ENCODE results near the gene NPRL2.

DNA sequence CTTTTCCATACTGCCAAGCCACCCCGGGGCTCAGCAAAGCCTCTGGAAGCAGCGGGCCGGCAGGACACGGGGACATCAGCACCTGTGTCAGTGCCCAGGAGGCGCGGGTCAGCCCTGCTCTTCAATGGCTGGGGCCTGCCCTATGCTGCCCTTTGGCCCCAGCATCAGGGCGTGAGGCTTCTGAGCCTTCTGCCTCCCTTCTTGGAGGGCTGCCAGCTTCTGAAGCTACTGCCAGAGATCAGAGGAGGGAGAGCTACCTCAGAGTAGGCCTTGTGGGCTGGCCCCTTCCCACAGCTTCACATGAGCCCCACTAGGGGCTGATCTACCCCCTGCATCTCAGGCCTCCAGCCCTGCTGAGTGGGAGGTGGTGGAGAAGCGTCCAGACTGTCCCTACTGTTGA, 21.8 kb upstream of the NPRL2 start:
- TF ChIP-seq SP1 (IDR thresholded peaks at IDR 0.05; ENCODE audit: low read depth, low read length) (no peak), CBX8 (IDR thresholded peaks at IDR 0.05; ENCODE audit: borderline replicate concordance, low read depth, low read length) (no peak), CEBPB (IDR thresholded peaks at IDR 0.05; ENCODE audit: low read depth, low read length) (no peak), EZH2 (IDR thresholded peaks at IDR 0.05; ENCODE audit: low read depth, low read length, severe bottlenecking) (no peak), SP2 (IDR thresholded peaks at IDR 0.05; ENCODE audit: low read length) (no peak), EP300 (IDR thresholded peaks at IDR 0.05; ENCODE audit: borderline replicate concordance in 1 of 2, low read depth in 2 of 2, low read length in 2 of 2) (no peak), MAFK (IDR thresholded peaks at IDR 0.05; ENCODE audit: low read depth, low read length) (no peak), ZNF274 (IDR thresholded peaks at IDR 0.05; ENCODE audit: borderline replicate concordance, extremely low read depth, low read length) (no peak), TBP (IDR thresholded peaks at IDR 0.05; ENCODE audit: low read depth, low read length) (no peak)
- TF ChIP-seq, protein P1, sequence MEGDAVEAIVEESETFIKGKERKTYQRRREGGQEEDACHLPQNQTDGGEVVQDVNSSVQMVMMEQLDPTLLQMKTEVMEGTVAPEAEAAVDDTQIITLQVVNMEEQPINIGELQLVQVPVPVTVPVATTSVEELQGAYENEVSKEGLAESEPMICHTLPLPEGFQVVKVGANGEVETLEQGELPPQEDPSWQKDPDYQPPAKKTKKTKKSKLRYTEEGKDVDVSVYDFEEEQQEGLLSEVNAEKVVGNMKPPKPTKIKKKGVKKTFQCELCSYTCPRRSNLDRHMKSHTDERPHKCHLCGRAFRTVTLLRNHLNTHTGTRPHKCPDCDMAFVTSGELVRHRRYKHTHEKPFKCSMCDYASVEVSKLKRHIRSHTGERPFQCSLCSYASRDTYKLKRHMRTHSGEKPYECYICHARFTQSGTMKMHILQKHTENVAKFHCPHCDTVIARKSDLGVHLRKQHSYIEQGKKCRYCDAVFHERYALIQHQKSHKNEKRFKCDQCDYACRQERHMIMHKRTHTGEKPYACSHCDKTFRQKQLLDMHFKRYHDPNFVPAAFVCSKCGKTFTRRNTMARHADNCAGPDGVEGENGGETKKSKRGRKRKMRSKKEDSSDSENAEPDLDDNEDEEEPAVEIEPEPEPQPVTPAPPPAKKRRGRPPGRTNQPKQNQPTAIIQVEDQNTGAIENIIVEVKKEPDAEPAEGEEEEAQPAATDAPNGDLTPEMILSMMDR (IDR thresholded peaks at IDR 0.05; ENCODE audit: control extremely low read depth in 1 of 3, insufficient read depth in 1 of 3, low read depth in 1 of 3, low read length in 3 of 3), result no peak
- TF ChIP-seq, protein P2, sequence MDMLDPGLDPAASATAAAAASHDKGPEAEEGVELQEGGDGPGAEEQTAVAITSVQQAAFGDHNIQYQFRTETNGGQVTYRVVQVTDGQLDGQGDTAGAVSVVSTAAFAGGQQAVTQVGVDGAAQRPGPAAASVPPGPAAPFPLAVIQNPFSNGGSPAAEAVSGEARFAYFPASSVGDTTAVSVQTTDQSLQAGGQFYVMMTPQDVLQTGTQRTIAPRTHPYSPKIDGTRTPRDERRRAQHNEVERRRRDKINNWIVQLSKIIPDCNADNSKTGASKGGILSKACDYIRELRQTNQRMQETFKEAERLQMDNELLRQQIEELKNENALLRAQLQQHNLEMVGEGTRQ (IDR thresholded peaks at IDR 0.05; ENCODE audit: low read length), result no peak

All from H1 (cell line).